T follicular helper cell (primary cell): ENCODE results near the gene COL11A2.

ENCODE experiments used
- DNase-seq: peaks from one replicate; pipeline ENCODE4 v3.0.0-alpha.2; 2020; ENCODE audit warnings: low read depth

The COL11A2 gene

DNA sequence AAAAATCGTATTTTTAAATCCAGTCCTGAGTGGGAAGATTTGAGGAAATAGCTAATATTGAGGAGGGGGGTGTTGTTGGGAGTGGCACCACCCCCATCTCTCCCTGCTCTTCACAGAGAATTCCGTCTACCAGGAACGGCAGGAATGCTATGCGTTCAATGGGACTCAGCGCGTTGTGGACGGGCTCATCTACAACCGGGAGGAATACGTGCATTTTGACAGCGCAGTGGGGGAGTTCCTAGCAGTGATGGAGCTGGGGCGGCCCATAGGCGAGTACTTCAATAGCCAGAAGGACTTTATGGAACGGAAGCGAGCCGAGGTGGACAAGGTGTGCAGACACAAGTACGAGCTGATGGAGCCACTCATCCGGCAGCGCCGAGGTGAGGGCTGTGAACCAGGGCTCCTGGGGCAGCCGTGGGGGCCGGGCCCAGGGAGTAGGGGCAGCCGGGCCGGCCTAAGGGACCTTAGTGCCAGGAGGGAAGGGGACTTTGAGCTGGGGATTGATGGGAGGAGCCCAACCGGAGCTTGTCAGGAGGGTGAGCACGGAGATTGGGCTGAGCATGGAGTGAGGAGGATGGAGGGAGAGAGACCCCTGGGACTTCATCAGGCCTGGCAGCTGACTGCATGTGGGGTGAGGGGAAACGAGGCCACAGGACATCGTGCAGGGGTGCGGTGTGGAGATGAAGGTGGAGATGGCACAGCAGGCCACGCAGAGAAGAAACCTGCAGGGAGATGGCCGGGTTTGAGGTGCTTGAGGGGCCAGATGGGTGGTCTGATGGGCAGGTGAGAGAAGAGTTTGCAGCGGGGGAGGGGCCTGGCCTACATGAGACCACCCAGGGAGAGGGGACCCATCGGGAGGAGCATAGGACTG is 75.2 kb downstream of the COL11A2 start:
- no peak for DNase-seq

- no peak for DNase-seq
These were observed 75.8 kb downstream of the COL11A2 start for GRCh38 chr6:33116417-33116816.

- no peak for DNase-seq
These were observed 77.9 kb downstream of the COL11A2 start for GRCh38 chr6:33114406-33114805.

GRCh38 chr6:33113755-33114154 is 78.5 kb downstream of the COL11A2 start:
- no peak for DNase-seq
